ENCODE results near the gene SMC5. TPM values are rescaled to one million over a fixed set of nuclear protein-coding genes. Genes with fewer than 3 reads are reported as not detected.

Gene SMC5
- total RNA-seq, 1 donor from 2014 or later, result 14.6 TPM

- no peak overlapping the region for H3K27ac ChIP-seq (ENCODE audit: low read depth, low read length)
- H3K27me3 ChIP-seq (ENCODE audit: control insufficient read depth in 3 of 3, insufficient read depth in 3 of 3, low read length in 3 of 3), result no peaks in the 10 kb centered on the region
- H3K9me3 ChIP-seq (ENCODE audit: control insufficient read depth in 3 of 3, low read length in 3 of 3), result no peaks in the 10 kb centered on the region
- peaks cover 5 to 17% (median 11%) of the 10 kb centered on the region in 3 donors for H3K36me3 ChIP-seq (ENCODE audit: control insufficient read depth in 3 of 3, insufficient read depth in 3 of 3, low read length in 3 of 3)
- peak overlapping the region in 1 of 3 donors; percentile 19 for H3K4me3 ChIP-seq (ENCODE audit: low read length in 3 of 3)
- no peak overlapping the region for H3K9ac ChIP-seq (ENCODE audit: low read depth in 1 of 3, low read length in 3 of 3)
- peaks cover 17 to 41% (median 35%) of the 10 kb centered on the region in 3 donors for H3K4me1 ChIP-seq (ENCODE audit: control insufficient read depth in 3 of 3, insufficient read depth in 3 of 3, low read length in 3 of 3)
Observed at GRCh38 chr9:70261131-70261870, 2.5 kb downstream of the SMC5 start.

GRCh38 chr9:70262366-70262765, 3.6 kb downstream of the SMC5 start:
- H3K4me3 ChIP-seq (ENCODE audit: low read length in 3 of 3), result peak overlapping the region in 1 of 3 donors; percentile 39
- H3K27ac ChIP-seq (ENCODE audit: low read depth, low read length), result peak overlapping the region; percentile 74
- H3K36me3 ChIP-seq (ENCODE audit: control insufficient read depth in 3 of 3, insufficient read depth in 3 of 3, low read length in 3 of 3), result peaks cover 5 to 24% (median 13%) of the 10 kb centered on the region in 3 donors
- peaks cover 17 to 35% (median 35%) of the 10 kb centered on the region in 3 donors for H3K4me1 ChIP-seq (ENCODE audit: control insufficient read depth in 3 of 3, insufficient read depth in 3 of 3, low read length in 3 of 3)
- no peaks in the 10 kb centered on the region for H3K9me3 ChIP-seq (ENCODE audit: control insufficient read depth in 3 of 3, low read length in 3 of 3)
- H3K9ac ChIP-seq (ENCODE audit: low read depth in 1 of 3, low read length in 3 of 3), result no peak overlapping the region
- no peaks in the 10 kb centered on the region for H3K27me3 ChIP-seq (ENCODE audit: control insufficient read depth in 3 of 3, insufficient read depth in 3 of 3, low read length in 3 of 3)

GRCh38 chr9:70262948-70263347, 4.2 kb downstream of the SMC5 start:
- Histone ChIP-seq H3K27ac (ENCODE audit: low read depth, low read length) (peak overlapping the region; percentile 74), H3K36me3 (ENCODE audit: control insufficient read depth in 3 of 3, insufficient read depth in 3 of 3, low read length in 3 of 3) (peaks cover 5 to 27% (median 14%) of the 10 kb centered on the region in 3 donors), H3K27me3 (ENCODE audit: control insufficient read depth in 3 of 3, insufficient read depth in 3 of 3, low read length in 3 of 3) (no peaks in the 10 kb centered on the region), H3K4me1 (ENCODE audit: control insufficient read depth in 3 of 3, insufficient read depth in 3 of 3, low read length in 3 of 3) (peaks cover 12 to 30% (median 29%) of the 10 kb centered on the region in 3 donors), H3K9me3 (ENCODE audit: control insufficient read depth in 3 of 3, low read length in 3 of 3) (no peaks in the 10 kb centered on the region), H3K4me3 (ENCODE audit: low read length in 3 of 3) (peak overlapping the region in 1 of 3 donors; percentile 39), H3K9ac (ENCODE audit: low read depth in 1 of 3, low read length in 3 of 3) (peak overlapping the region in 2 of 3 donors; percentile 10 to 27)

GRCh38 chr9:70263421-70263820, 4.6 kb downstream of the SMC5 start:
- Histone ChIP-seq H3K9ac (ENCODE audit: low read depth in 1 of 3, low read length in 3 of 3) (peak overlapping the region in 1 of 3 donors; percentile 27), H3K9me3 (ENCODE audit: control insufficient read depth in 3 of 3, low read length in 3 of 3) (no peaks in the 10 kb centered on the region), H3K4me3 (ENCODE audit: low read length in 3 of 3) (peak overlapping the region in 1 of 3 donors; percentile 8), H3K27me3 (ENCODE audit: control insufficient read depth in 3 of 3, insufficient read depth in 3 of 3, low read length in 3 of 3) (no peaks in the 10 kb centered on the region), H3K27ac (ENCODE audit: low read depth, low read length) (peak overlapping the region; percentile 74), H3K4me1 (ENCODE audit: control insufficient read depth in 3 of 3, insufficient read depth in 3 of 3, low read length in 3 of 3) (peaks cover 8 to 28% (median 24%) of the 10 kb centered on the region in 3 donors), H3K36me3 (ENCODE audit: control insufficient read depth in 3 of 3, insufficient read depth in 3 of 3, low read length in 3 of 3) (peaks cover 5 to 27% (median 14%) of the 10 kb centered on the region in 3 donors)

GRCh38 chr9:70278305-70278704, 19.5 kb downstream of the SMC5 start:
- H3K9ac ChIP-seq (ENCODE audit: low read depth in 1 of 3, low read length in 3 of 3), result no peak overlapping the region
- no peak overlapping the region for H3K27ac ChIP-seq (ENCODE audit: low read depth, low read length)
- peaks cover 8 to 29% (median 20%) of the 10 kb centered on the region in 3 donors for H3K36me3 ChIP-seq (ENCODE audit: control insufficient read depth in 3 of 3, insufficient read depth in 3 of 3, low read length in 3 of 3)
- H3K4me1 ChIP-seq (ENCODE audit: control insufficient read depth in 3 of 3, insufficient read depth in 3 of 3, low read length in 3 of 3), result no peaks in the 10 kb centered on the region
- no peak overlapping the region for H3K4me3 ChIP-seq (ENCODE audit: low read length in 3 of 3)
- H3K27me3 ChIP-seq (ENCODE audit: control insufficient read depth in 3 of 3, insufficient read depth in 3 of 3, low read length in 3 of 3), result no peaks in the 10 kb centered on the region
- H3K9me3 ChIP-seq (ENCODE audit: control insufficient read depth in 3 of 3, low read length in 3 of 3), result no peaks in the 10 kb centered on the region

GRCh38 chr9:70283848-70284247, 25.1 kb downstream of the SMC5 start:
- Histone ChIP-seq H3K36me3 (ENCODE audit: control insufficient read depth in 3 of 3, insufficient read depth in 3 of 3, low read length in 3 of 3) (peaks cover 8 to 37% (median 14%) of the 10 kb centered on the region in 3 donors), H3K4me3 (ENCODE audit: low read length in 3 of 3) (no peak overlapping the region), H3K27me3 (ENCODE audit: control insufficient read depth in 3 of 3, insufficient read depth in 3 of 3, low read length in 3 of 3) (no peaks in the 10 kb centered on the region), H3K9ac (ENCODE audit: low read depth in 1 of 3, low read length in 3 of 3) (no peak overlapping the region), H3K27ac (ENCODE audit: low read depth, low read length) (no peak overlapping the region), H3K9me3 (ENCODE audit: control insufficient read depth in 3 of 3, low read length in 3 of 3) (no peaks in the 10 kb centered on the region), H3K4me1 (ENCODE audit: control insufficient read depth in 3 of 3, insufficient read depth in 3 of 3, low read length in 3 of 3) (no peaks in the 10 kb centered on the region)

GRCh38 chr9:70285246-70285645, 26.5 kb downstream of the SMC5 start:
- Histone ChIP-seq H3K9me3 (ENCODE audit: control insufficient read depth in 3 of 3, low read length in 3 of 3) (no peaks in the 10 kb centered on the region), H3K9ac (ENCODE audit: low read depth in 1 of 3, low read length in 3 of 3) (no peak overlapping the region), H3K4me3 (ENCODE audit: low read length in 3 of 3) (no peak overlapping the region), H3K4me1 (ENCODE audit: control insufficient read depth in 3 of 3, insufficient read depth in 3 of 3, low read length in 3 of 3) (no peaks in the 10 kb centered on the region), H3K36me3 (ENCODE audit: control insufficient read depth in 3 of 3, insufficient read depth in 3 of 3, low read length in 3 of 3) (peaks cover 6 to 31% (median 14%) of the 10 kb centered on the region in 3 donors), H3K27me3 (ENCODE audit: control insufficient read depth in 3 of 3, insufficient read depth in 3 of 3, low read length in 3 of 3) (no peaks in the 10 kb centered on the region), H3K27ac (ENCODE audit: low read depth, low read length) (no peak overlapping the region)

- Histone ChIP-seq H3K36me3 (ENCODE audit: control insufficient read depth in 3 of 3, insufficient read depth in 3 of 3, low read length in 3 of 3) (peaks cover 2 to 25% (median 9%) of the 10 kb centered on the region in 3 donors), H3K9ac (ENCODE audit: low read depth in 1 of 3, low read length in 3 of 3) (no peak overlapping the region), H3K9me3 (ENCODE audit: control insufficient read depth in 3 of 3, low read length in 3 of 3) (no peaks in the 10 kb centered on the region), H3K4me3 (ENCODE audit: low read length in 3 of 3) (no peak overlapping the region), H3K27ac (ENCODE audit: low read depth, low read length) (no peak overlapping the region), H3K4me1 (ENCODE audit: control insufficient read depth in 3 of 3, insufficient read depth in 3 of 3, low read length in 3 of 3) (no peaks in the 10 kb centered on the region), H3K27me3 (ENCODE audit: control insufficient read depth in 3 of 3, insufficient read depth in 3 of 3, low read length in 3 of 3) (no peaks in the 10 kb centered on the region)
Observed at GRCh38 chr9:70285981-70286598, 27.3 kb downstream of the SMC5 start.

GRCh38 chr9:70290626-70291025, 31.8 kb downstream of the SMC5 start:
- Histone ChIP-seq H3K4me1 (ENCODE audit: control insufficient read depth in 3 of 3, insufficient read depth in 3 of 3, low read length in 3 of 3) (no peaks in the 10 kb centered on the region), H3K27ac (ENCODE audit: low read depth, low read length) (no peak overlapping the region), H3K36me3 (ENCODE audit: control insufficient read depth in 3 of 3, insufficient read depth in 3 of 3, low read length in 3 of 3) (peaks cover 0 to 12% (median 3%) of the 10 kb centered on the region in 3 donors), H3K9me3 (ENCODE audit: control insufficient read depth in 3 of 3, low read length in 3 of 3) (peaks cover 0 to 2% (median 1%) of the 10 kb centered on the region in 3 donors), H3K9ac (ENCODE audit: low read depth in 1 of 3, low read length in 3 of 3) (no peak overlapping the region), H3K4me3 (ENCODE audit: low read length in 3 of 3) (no peak overlapping the region), H3K27me3 (ENCODE audit: control insufficient read depth in 3 of 3, insufficient read depth in 3 of 3, low read length in 3 of 3) (no peaks in the 10 kb centered on the region)

- Histone ChIP-seq H3K27ac (ENCODE audit: low read depth, low read length) (no peak overlapping the region), H3K9me3 (ENCODE audit: control insufficient read depth in 3 of 3, low read length in 3 of 3) (peaks cover 0 to 2% (median 1%) of the 10 kb centered on the region in 3 donors), H3K27me3 (ENCODE audit: control insufficient read depth in 3 of 3, insufficient read depth in 3 of 3, low read length in 3 of 3) (no peaks in the 10 kb centered on the region), H3K4me1 (ENCODE audit: control insufficient read depth in 3 of 3, insufficient read depth in 3 of 3, low read length in 3 of 3) (no peaks in the 10 kb centered on the region), H3K9ac (ENCODE audit: low read depth in 1 of 3, low read length in 3 of 3) (no peak overlapping the region), H3K4me3 (ENCODE audit: low read length in 3 of 3) (no peak overlapping the region), H3K36me3 (ENCODE audit: control insufficient read depth in 3 of 3, insufficient read depth in 3 of 3, low read length in 3 of 3) (peaks cover 0 to 8% (median 3%) of the 10 kb centered on the region in 3 donors)
Observed at GRCh38 chr9:70291446-70291845, 32.7 kb downstream of the SMC5 start.

Measured in skeletal muscle tissue (tissue), 4 donors.